ENCODE measurements around the gene EXOSC5.
"Not testable (repeated sequence)": the region's sequence is repeated elsewhere in the genome, so short reads cannot be mapped to it uniquely, and the experiment has no call there.

EXOSC5 gene

DNA sequence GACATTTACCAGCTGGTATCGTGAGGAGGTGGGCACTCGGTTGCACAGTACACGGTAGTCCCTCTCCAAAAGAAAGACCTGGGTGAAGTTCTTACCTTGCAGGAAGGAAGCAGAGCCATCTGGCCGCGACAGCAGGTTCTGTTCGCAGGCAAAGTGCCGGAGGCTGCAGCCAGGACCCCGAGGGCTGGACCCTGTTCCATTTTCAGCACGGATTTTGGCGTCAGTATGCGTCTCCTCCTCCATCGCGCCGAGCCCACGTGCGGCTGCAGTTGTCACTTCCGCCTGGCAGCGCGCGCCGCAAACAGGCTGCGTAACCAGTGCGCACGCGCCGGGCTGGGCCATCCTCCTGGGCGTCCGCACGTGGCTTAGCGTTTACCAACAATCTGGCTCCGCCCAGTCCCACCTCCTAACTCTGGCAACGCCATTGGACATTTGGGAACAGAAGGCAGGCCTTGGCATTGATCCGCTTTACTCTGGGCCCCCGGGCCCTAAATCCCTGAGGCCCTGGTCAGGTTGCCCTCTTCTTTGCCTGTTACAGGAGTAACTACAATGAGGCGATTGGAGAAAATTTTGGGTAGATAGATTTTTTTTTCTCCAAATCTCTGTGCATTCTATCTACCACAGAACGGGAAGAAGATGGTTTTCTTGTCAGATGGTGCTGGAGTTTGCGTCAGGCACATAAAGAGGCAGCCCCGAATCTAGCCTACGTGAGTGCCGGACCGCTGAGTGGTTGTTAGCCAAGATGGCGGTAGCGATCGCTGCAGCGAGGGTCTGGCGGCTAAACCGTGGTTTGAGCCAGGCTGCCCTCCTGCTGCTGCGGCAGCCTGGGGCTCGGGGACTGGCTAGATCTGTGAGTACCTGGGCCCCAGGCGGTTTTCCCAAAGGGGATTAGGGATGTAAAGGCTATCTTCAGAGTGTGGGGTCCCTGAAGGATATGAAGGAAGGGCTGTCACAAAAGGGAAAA, at the start of gene EXOSC5, which contains the start of gene BCKDHA:
Gene EXOSC5 (minus strand): TSS at position 274 of the 964 bp plus-strand sequence. CDS start 31 bp downstream, at position 243.
Gene BCKDHA (plus strand): TSS at position 733 of the 964 bp plus-strand sequence. CDS start 10 bp downstream, at position 743.
- DNase-seq: peak; percentile 100

DNA sequence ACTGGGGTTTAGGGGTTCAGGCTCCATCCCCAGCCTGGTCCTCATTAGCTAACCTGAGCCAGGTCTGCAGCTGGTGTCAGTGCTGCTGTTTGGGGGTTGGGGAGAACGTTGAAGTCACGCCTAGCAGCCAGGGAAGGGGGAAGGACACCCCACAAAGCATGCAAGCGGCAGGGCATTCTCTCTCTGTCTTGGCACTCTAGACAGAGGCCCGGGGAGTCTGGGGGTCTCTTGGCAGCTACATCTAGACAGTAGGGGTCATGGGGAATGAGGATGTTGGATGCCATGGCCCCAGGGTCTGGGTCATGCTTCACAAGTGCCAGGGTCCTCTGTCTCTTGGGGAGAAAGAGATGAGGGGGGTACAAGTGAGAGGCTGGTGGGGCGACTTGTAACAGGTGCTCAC, 48.4 kb upstream of the EXOSC5 start:
- no peak for DNase-seq

DNA sequence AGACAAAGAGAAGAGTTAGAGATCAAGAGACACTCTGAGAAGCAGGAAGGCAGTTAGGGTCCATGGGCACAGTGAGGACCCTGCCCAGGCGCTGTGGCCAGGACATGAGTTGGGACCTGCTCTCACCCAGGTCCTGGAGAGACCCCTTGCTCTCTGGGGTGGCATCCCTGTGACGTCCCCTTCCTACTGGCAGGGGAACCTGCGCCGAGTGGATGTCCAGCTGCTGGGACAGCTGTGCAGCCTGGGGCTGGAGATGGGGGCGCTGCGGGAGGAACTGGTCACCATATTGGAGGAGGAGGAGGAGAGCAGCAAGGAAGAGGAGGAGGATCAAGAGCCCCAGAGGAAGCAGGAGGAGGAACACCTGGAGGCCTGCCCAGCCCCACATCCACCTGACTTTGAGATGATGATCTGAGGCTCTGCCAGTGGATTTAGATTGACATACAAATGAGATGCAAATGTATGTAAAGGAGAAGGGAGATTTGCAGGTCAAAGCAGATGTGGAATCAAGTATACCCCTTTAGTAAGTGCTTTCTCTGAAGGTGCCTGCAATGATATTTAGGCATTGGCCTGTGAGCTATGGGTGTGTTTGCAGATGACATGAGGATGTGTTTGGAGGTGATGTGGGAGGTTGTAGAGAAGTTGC, 46.8 kb upstream of the EXOSC5 start:
- no peak for DNase-seq

DNA sequence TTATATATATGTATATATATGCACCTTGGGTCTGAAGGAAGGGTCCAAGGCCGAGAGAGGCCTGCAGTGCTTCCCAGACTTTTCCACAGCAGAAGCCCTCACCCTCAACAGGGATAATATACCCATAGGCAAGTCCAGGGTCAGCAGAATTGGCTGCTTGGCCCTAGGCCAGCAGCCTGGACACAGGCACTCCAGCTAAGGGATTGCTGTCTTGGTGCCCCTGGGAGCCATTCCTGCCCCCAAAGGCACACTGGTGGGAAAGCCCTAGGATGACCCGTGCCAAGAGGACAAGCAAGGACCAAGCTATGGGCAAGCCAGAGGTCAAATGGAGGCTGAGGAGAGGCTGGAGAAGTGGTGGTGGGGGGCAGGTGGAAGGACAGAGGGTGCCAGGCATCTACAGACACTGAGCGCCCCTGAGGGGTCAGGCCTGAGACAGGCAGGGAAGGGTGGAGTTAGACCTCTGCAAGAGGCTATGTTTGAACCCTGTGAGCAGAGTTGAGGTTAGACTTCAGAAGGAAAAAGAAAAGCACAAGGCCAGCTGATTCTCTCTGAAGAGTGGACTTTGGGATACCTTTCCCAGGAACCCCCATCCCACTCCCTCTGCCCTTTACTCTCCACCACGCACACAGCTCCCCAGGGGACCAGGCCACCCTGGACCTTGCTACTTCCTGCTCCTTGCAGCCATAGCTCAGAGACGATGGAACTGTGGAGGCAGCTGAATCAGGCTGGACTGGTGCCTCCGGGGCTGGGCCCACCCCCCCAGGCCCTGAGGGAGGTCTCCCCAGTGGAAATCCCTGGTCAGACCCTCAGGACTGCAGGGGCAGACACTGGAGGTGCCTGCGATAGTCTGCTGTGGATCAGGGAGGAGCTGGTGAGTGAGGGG, 45.6 kb upstream of the EXOSC5 start, which contains the start of gene ERICH4:
Gene ERICH4 (plus strand): TSS at position 684 of the 883 bp plus-strand sequence. CDS start 14 bp downstream, at position 698.
- DNase-seq: no peak

DNA sequence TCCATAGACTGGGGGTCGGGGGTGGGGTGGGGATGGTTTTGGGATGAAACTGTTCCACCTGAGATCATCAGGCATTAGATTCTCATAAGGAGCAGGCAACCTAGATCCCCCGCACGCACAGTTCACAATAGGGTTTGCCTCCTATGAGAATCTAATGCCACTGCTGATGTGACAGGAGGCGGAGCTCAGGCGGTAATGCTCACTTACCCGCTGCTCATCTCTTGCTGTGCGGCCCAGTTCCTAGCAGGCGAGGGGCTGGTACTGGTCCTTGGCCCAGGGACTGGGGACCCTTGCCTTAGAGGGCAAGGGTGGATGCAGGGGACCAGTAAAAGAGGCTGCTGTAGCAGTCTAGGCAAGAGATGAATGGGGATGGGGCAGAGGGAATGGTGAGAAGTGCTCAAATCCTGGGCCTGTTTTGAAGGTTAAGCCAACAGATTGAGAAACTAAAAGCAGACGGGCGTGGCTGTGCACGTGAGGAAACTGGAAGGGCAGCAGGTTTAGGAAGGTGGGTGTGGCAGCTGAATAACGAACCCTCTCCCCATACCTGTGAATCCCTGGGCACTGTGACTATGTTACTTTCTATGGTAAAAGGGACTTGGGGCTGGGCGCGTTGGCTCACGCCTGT, 44.3 kb upstream of the EXOSC5 start:
- DNase-seq: no peak

DNA sequence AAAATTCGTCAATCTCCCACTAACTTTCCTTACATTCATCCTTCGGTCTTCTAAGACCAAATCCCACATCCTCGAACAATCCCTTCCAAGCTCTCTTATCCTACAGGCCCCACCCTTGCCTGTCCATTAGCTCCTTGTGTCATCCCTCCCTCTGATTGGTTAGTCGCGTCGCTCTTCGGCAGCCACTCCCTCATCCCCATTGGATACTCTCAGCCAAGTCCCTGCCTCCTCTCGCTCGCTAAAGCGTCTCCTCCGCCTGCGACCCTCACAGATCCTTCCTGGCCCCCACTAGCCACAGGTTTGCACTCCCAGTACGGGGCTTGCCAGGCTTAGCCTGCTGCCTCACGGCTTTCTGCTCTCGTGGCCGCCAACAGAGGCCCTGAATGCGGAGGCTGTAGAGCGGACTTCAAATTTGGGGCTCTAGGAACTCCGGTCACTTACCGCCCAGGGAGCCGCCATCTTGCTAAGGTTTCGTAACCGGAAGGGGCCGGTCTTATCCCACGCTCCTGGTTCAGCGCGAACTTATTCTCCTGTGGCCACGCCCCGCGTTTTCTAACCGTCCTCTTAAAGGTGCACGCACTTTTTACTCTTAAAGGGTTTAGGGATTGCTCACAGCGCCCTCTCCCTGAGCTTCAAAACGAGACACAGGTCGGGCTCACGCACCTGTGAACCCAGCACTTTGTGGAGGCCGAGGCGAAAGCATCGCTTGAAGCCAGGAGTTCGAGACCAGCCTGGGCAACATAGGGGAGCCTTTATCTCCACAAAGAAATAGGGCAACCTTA, 42.5 kb upstream of the EXOSC5 start, which contains the start of gene DMAC2:
Gene DMAC2 (minus strand): TSS at position 472 of the 782 bp plus-strand sequence. CDS start 13 bp downstream, at position 459.
- DNase-seq: peak; percentile 98

DNA sequence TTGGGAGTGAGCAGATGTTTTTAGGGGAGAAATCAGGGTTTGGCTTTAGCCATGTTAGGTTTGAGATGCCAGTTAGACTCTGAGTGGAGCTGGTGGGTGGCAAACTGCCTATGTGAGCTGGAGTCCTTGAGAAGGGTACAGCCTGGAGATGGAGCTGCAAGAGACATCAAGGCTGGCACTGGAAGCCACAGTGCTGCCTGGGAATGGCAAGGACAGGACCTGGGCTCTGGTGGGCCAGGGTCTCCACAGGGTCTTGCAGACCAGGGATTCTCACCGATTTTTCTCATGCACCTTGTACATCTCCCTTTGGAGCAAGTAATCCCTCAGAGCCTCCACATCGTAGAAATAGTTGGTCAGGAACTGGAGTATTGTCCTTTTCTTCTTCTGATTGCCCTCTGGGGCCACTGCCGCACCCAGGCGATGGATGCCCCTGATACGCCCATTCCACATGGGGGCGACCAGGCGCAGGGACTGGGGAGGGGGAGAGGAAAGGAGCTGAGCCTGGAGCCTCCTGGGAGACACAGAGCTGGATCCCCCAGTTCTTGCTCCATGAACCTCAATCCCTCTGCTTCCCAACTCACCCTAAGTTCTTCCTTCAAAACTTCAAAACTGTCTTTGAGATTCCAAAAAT, 40.9 kb upstream of the EXOSC5 start:
- DNase-seq: no peak

DNA sequence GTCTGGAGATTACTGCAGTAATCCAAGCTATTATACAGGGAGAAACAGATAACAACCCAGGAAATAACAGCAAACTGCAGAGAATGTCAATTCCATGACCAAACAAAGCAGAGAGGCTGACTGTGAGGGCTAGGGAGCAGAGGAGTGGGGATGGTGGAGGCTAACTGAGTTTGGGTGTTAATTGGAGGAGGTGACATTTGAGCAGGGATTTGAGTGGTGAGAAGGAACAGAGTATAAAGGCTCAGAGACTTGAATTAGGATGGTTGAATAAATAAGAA, 39.5 kb upstream of the EXOSC5 start:
- no peak for DNase-seq

DNA sequence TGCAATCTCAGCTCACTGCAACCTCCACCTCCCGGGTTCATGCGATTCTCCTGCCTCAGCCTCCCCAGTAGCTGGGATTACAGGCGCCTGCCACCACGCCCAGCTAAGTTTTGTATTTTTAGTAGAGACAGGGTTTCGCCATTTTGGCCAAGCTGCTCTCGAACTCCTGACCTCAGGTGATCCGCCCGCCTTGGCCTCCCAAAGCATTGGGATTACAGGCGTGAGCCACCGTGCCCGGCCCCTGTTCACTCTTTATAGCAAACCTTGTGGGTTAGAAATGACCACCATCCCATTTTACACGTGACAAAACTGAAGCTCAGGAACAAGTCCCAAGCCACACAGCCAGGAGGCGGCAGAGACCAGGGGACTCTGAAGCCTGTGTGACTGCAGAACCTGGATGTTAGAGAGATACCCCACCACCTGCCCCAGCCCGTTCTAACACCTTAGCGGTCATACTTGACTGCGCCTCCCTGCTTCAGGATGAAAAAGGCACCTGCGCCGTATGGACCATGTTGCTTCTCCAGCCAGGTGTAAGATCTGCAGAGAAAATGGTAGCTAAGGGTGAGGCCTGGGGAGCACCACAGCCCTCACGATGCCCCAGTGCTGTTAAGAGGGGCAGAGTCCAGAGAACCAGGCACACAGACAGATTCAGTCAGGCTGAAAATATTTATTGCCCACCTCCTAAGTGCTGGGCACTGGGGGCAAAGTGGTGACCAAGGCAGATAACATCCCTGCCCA, 38.9 kb upstream of the EXOSC5 start:
- DNase-seq: no peak

DNA sequence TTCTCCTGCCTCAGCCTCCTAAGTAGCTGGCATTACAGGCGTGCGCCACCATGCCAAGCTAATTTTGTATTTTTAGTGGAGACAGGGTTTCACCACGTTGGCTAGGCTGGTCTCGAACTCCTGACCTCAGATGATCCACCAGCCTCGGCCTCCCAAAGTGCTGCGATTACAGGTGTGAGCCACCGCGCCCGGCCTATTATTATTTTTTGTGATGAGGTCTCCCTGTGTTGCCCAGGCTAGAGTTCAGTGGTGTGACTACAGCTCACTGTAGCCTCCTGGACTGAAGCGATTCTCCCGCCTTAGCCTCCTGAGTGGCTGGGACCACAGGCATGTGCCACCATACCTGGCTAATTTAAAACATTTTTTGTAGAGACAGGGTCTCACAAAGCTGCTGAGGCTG, 38.2 kb upstream of the EXOSC5 start:
- not testable (repeated sequence) for DNase-seq

DNA sequence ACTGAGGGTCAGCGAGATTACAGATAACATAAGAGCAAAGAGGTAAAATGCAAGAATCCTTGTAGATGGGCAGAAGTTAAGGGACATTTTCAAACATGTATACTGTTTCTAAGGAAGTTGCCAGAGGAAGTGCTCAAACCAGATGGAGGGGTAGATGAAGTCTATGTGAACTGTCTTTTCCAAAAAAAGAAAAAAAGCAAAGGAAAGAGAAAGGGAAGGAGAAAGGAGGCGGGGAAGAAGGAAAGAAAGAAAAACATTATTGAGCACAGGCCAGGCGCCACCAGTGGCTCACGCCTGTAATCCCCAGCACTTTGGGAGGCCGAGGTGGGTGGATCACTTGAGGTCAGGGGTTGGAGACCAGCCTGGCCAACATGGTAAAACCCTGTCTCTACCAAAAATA, 37.3 kb upstream of the EXOSC5 start:
- no peak for DNase-seq

DNA sequence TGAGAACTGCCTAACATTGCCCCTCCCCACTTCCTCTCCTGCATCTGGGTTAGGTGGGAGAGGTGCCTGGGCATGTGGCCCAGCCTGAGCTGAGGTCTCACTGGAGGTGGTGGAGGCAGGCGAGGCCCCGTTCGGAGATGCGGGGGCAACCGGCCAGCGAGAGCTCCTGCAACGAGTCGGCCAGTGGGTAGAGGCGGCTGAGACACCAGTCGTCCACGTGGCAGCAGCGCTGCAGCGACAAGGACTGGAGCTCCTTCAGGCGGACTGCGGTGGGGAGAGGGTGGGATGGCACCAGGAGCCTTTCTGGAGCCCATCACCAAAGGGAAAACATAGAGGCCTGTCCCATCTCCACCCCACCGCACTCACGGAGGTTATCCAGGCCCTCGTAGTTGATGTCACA, 36.0 kb upstream of the EXOSC5 start:
- no peak for DNase-seq

DNA sequence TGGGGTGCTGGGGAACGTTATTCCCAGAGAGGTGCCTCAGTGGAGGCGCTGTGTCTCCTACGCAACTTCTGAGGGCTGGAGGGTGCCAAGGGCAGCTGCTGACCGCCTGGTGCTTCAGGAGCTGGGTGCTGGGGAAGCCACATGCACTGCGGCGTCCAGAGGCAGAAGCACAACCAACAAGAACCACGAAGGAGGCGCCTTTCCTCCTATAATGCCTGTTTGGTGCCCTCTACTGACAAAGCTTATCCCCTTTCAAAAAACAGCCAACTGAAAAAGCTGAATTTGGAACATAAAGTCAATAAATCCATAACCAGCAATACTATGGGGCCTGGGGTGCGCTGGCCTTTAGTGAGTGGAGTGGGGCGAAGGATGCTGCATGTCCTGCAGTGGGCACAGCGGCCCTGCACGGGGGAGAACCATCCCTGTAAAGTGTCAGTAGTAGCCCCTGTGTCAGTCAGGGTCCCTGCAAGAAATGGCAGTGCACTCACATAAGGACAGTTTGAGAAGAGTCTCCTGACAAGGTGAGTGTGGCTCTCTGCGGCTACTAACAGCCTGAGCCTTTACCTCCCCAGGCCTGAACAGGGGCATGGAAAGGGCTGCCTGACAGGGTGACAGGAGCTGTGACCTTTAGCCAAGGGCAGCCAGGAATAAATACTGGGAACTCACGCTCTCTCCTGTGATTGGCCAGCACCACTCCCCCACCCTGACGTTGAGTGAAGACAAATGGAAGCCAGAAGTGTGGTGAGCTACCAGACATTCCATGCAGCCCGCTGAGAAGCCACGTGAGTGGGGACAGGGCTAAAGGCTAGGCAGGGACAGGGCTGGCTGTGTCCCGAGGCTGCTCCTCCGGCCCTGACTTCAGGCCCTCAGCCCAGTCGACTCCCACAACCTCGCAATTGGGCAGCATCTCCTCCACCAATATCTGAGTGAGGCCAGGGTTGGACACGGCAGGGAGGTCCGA, 34.5 kb upstream of the EXOSC5 start:
- peak; percentile 27 for DNase-seq

DNA sequence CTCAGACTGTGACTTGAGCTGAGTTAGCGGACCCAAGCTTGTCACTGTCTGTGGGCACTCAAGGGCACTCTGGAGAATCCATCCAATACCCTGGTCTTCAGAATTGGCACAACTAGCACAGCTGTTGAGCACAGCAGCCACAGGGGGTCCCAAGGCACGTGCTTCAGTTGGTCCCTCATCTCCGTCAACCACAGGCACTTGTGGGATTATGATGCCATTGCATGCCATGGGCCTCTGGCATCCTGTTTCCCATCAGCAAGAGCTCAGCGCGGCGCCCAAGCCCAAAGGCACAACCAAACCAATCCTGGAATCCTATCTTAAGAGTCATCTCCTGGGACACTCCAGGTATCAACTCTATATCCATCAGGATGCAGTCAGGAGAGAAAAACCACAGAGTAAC, 33.8 kb upstream of the EXOSC5 start:
- DNase-seq: no peak

DNA sequence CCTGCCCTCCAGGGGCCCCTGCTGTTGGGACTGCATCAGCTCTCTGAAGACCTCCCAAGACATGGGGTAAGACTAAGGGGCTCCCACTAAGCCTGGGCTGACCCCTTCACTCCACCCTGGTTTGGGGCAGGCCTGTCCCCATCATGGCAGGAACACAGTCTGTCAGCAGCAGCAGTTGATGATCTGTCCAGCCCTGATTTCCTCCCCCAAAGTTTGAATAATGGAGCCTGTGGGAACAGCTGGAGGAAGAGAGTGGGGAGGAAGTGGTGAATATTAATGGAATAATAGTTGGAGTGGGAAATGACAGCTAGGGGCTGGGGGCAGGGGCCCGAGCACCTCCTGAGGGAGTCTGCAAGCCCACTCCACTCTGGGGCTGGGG, 31.3 kb upstream of the EXOSC5 start:
- DNase-seq: no peak

DNA sequence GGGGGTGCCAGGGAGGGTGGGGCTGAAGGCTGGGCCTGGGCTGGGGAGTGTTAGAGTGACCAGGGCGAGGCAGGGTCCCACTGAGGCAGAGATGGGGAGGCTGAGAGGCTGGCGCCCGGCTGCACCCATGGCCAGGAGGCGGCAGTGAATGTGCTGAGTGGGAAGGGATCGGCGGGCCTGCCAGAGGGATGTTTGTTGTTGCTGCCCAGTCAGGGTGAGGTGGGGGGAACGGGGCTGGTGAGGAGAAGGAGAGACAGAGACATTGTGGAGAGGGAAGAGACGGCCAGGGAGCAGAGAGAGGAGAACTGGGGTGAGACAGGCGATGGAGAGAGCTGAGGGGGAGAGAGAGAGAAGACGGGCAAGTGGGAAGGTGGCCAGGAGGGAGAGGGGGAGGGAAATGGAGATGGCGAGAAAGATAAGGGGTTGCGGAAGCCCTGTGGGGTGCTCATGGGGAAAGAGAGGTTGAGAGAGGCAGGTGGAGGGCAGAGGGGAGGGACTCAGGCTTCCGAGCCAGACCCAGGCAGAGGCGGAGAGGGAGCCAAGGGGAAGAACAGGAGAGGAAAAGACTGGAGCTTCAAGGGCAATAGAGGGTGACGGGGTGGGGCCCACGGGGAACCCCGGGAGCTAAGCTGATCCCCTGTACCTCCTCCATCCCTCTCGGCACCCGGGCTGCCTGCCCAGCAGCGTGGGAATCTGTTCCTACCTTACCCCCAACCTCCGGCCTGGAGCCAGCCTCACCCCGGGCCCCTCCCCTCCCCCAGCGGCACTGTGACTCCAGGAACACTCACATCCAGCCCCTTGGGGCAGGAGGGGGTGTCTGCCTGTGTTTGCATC, 30.7 kb upstream of the EXOSC5 start:
- DNase-seq: peak; percentile 57

DNA sequence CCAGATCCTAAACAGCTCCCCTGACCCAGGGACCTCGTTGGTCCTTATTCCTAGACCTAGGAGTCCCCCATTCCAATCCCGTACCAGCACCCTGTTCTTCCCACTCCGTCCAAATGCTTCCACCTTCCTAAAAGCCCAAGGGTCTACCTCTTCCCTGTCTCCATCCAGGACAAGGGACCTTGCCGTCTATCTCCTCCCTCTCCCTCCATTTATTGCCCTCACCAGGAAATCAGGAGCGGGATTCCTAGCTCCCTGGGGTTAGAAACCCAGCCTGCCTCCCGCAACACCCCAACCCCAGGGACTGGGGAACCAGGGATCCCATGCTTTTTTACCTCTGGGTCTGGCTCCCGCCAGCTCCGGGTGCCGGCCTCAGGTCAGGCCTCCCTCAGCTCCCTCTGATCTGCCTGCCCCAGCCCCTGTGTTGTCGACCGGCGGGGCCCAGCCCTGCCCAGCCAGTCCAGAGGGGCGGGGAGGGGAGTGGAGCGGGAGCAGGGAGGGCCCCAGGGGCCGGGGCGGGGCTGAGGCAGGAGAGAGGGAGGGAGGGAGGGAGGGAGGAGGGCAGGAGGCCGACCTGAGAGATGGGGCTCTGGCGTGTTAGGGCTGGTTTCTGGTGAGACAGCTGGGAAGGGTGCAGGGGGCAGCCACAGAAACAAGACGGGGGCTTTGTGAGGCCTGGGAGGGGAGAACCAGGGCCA, 29.9 kb upstream of the EXOSC5 start, which contains the start of gene B3GNT8:
Gene B3GNT8 (minus strand): TSS at position 423 of the 695 bp plus-strand sequence. CDS start 596 bp downstream, outside the sequence.
- DNase-seq: peak; percentile 55
